H1 (cell line): ENCODE results near the gene BRSK2. TPM values are rescaled to one million over a fixed set of nuclear protein-coding genes. Genes with fewer than 3 reads are reported as not detected.

Experiments
- FOSL1 ChIP-seq: IDR thresholded peaks from 2 replicates; pipeline ENCODE4 v1.6.1; 2011; ENCODE audit warnings: mild to moderate bottlenecking, low read depth, low read length, moderate library complexity; ENCODE audit not compliant: insufficient read depth
- JUND ChIP-seq: IDR thresholded peaks from 2 replicates; pipeline ENCODE4 v1.6.1; 2011; ENCODE audit warnings: mild to moderate bottlenecking, improper control_type of control experiment, low read length
- SIN3A ChIP-seq, 2 experiments: IDR thresholded peaks in 1 of 2; conservative IDR thresholded peaks in 1 of 2; 2 replicates each; pipeline ENCODE4 v1.6.1; 2011 to 2012; ENCODE audit warnings: low read length in 2 of 2, improper control_type of control experiment in 1 of 2, low read depth in 1 of 2, mild to moderate bottlenecking in 1 of 2
- TCF12 ChIP-seq: IDR thresholded peaks from 2 replicates; pipeline ENCODE4 v1.6.1; 2011; ENCODE audit warnings: low read depth, mild to moderate bottlenecking, low read length
- polyA plus RNA-seq, 7 experiments: library from polyadenylated mRNA; depleted of rRNA in 3 of 7; stranded (reverse) in 5 of 7; unstranded in 2 of 7; fragments of >200 nt in 5 of 7; fragments of 200-250 nt in 2 of 7; gene quantifications; 1 replicate in 5 of 7; 2 replicates in 1 of 7; 4 replicates in 1 of 7; pipeline versions ENCODE4 v1.2.1 to v1.2.3, GENCODE V29; 2011 to 2013; ENCODE audit warnings: missing spikeins in 2 of 7, mixed read lengths in 2 of 7
- total RNA-seq: library from RNA; stranded (reverse); fragmentation: NEBNext Ultra II Directional; extraction: Animal tissue kit (Norgen Biotek cat#: 25700); gene quantifications from 2 replicates; pipeline ENCODE4 v1.2.1, GENCODE V29; 2021

Gene BRSK2
- total and polyA plus RNA-seq, 2 of the 8 experiments (the other 6 are each of a cell fraction or from before 2014, with no cell fraction given), result 17.3 to 27.1 TPM

DNA sequence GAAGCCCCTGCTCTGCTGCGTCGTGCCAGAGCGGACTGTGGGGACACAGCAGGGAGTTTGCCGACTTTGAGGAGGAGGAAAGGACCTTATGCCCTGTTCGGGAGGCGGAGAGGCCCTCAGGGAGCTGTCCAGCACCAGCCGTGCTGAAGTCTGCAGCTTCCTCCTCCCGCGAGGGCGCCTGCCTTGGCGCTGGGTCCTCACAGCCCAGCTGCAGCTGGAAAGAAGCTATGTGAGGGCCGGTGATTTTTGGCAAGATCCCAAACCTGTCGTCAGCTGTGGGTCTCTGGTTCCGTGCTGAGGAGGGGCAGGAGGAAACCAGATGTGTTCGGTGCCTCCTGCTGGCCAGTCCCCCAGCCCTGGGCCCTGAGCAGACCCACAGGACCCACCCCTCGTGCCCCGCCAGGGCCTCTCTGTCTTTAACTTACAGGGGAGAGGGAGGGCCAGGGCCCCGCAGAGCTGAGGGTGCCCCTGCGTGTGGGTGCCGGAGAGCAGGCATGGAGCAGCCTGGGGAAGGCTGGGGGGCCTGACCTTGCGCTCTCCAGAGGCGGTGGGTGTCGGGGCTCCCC, 12.0 kb downstream of the BRSK2 start (continued):
- TF ChIP-seq TCF12 (no peak), SIN3A (conservative IDR thresholded peaks at IDR 0.05 in 1 of 2, IDR thresholded peaks at IDR 0.05 in 1 of 2; ENCODE audit: low read depth in 1 of 2, low read length in 2 of 2) (peak; percentile 96), JUND (no peak), FOSL1 (no peak)
- TF ChIP-seq, all 59 proteins: peak for 5
